ENCODE data around the gene TBL1XR1. TPM values are rescaled to one million over a fixed set of nuclear protein-coding genes. Genes with fewer than 3 reads are reported as not detected.

The TBL1XR1 gene
- total and polyA plus RNA-seq, 2 of the 8 experiments (the other 6 are each of a cell fraction or from before 2014, with no cell fraction given), result 28.1 to 147 TPM

GRCh38 chr3:177061369-177061768 lies 135.9 kb downstream of the TBL1XR1 start:
- no peak for FAIRE-seq
- H2BK15ac ChIP-seq (ENCODE audit: low read length), result no peak overlapping the region
- H4K91ac ChIP-seq (replicated peaks; ENCODE audit: insufficient read length, low read length), result no peak overlapping the region
- no peak overlapping the region for H3K4me3 ChIP-seq (ENCODE audit: extremely low read depth in 1 of 4, insufficient read depth in 2 of 4, low read depth in 3 of 4, low read length in 4 of 4)
- ChIA-PET CTCF (ENCODE audit: partially characterized antibody) (no interaction called here), POLR2A (ENCODE audit: partially characterized antibody) (no interaction called here)
- WGBS, 2 experiments (ENCODE audit: extremely low coverage in 1 of 2, insufficient coverage in 1 of 2, insufficient read length in 1 of 2, insufficient replicate concordance in 2 of 2, low coverage in 1 of 2, low lambda C conversion rate in 2 of 2, missing lambda C conversion rate in 1 of 2), result 86% methylated on average over 4 of the region's 4 CpGs; no CpG with 5 or more reads in 1 of the 2 experiments
- no peak overlapping the region for H4K8ac ChIP-seq (ENCODE audit: extremely low read depth, insufficient read depth, low read length)
- no peaks in the 10 kb centered on the region for H3K23me2 ChIP-seq (ENCODE audit: low read depth, low read length)
- H3K36me3 ChIP-seq (ENCODE audit: control insufficient read depth in 2 of 4, insufficient read depth in 4 of 4, low read length in 3 of 4), result no peaks in the 10 kb centered on the region; a peak in 1 of 8 replicates
- H2BK12ac ChIP-seq (ENCODE audit: low read depth, low read length), result no peak overlapping the region
- no peak overlapping the region for H2BK120ac ChIP-seq (replicated peaks; ENCODE audit: low read depth, low read length)
- no peak overlapping the region for H2AK5ac ChIP-seq (ENCODE audit: low read depth, low read length)
- no peak for DNase-seq (ENCODE audit: low read depth in 1 of 2, low spot score in 2 of 2)
- H4K20me1 ChIP-seq (replicated peaks in 1 of 2; ENCODE audit: control insufficient read depth in 1 of 2, insufficient read depth in 2 of 2, low read length in 2 of 2), result peaks cover 2 to 4% of the 10 kb centered on the region in 2 experiments
- peaks cover 0 to 4% (median under 1%) of the 10 kb centered on the region in 4 experiments; a peak in 2 of 7 replicates for H3K4me1 ChIP-seq (replicated peaks in 1 of 4; ENCODE audit: control insufficient read depth in 3 of 4, insufficient read depth in 4 of 4, low read length in 3 of 4)
- H3K9me3 ChIP-seq (ENCODE audit: insufficient read depth in 2 of 2, low read depth in 1 of 2, low read length in 1 of 2), result no peaks in the 10 kb centered on the region
- H3K27me3 ChIP-seq (replicated peaks in 1 of 4; ENCODE audit: control insufficient read depth in 3 of 4, extremely low read depth in 1 of 4, insufficient read depth in 3 of 4, low read length in 3 of 4), result no peaks in the 10 kb centered on the region
- peaks cover 6% of the 10 kb centered on the region; the same call in 1 of the 2 replicates for H3K79me1 ChIP-seq (ENCODE audit: low read depth, low read length)
- H3K23ac ChIP-seq (ENCODE audit: insufficient read length), result no peak overlapping the region
- no peak overlapping the region for H3K4me2 ChIP-seq (ENCODE audit: insufficient read depth in 1 of 2, low read depth in 2 of 2, low read length in 2 of 2)
- H2BK5ac ChIP-seq (ENCODE audit: low read depth, low read length), result no peak overlapping the region
- H2BK20ac ChIP-seq (ENCODE audit: low read length), result no peak overlapping the region
- H3K56ac ChIP-seq (replicated peaks; ENCODE audit: insufficient read length, low read depth, low read length), result no peak overlapping the region
- H2AFZ ChIP-seq (ENCODE audit: low read length), result no peak overlapping the region
- H3K79me2 ChIP-seq (ENCODE audit: control insufficient read depth in 1 of 2, insufficient read depth in 2 of 2, low read length in 2 of 2), result peaks cover 3 to 90% of the 10 kb centered on the region in 2 experiments; a peak in 3 of 4 replicates
- no peak overlapping the region for H3K9ac ChIP-seq (replicated peaks in 1 of 4; ENCODE audit: extremely low read depth in 1 of 4, low read depth in 3 of 4, low read length in 3 of 4)
- H3K4ac ChIP-seq (replicated peaks; ENCODE audit: insufficient read length, low read depth, low read length), result no peak overlapping the region
- H4K5ac ChIP-seq (ENCODE audit: insufficient read length, low read depth, low read length), result no peak overlapping the region
- no peak overlapping the region for H3K14ac ChIP-seq (ENCODE audit: insufficient read length)
- no peak overlapping the region for H3K18ac ChIP-seq (ENCODE audit: extremely low read depth, low read length)
- no peak overlapping the region for H3K27ac ChIP-seq (ENCODE audit: low read depth, low read length)
- no peak for TF ChIP-seq TAF1 (IDR thresholded peaks at IDR 0.05; ENCODE audit: low read depth, low read length)
- TF ChIP-seq SP2 (IDR thresholded peaks at IDR 0.05; ENCODE audit: low read length), result no peak
- TF ChIP-seq SIX5 (IDR thresholded peaks at IDR 0.05; ENCODE audit: low read depth, low read length), result no peak
- TF ChIP-seq CEBPB (IDR thresholded peaks at IDR 0.05; ENCODE audit: low read depth, low read length), result no peak
- TF ChIP-seq SIRT6 (IDR thresholded peaks at IDR 0.05; ENCODE audit: low read length), result no peak
- no peak for TF ChIP-seq TEAD4 (IDR thresholded peaks at IDR 0.05; ENCODE audit: low read depth, low read length)
- TF ChIP-seq RXRA (IDR thresholded peaks at IDR 0.05; ENCODE audit: insufficient read depth, low read depth, low read length), result no peak
- no peak for TF ChIP-seq MAFK (IDR thresholded peaks at IDR 0.05; ENCODE audit: low read depth, low read length)
- TF ChIP-seq CHD1 (IDR thresholded peaks at IDR 0.05; ENCODE audit: low read depth, low read length), result no peak
- no peak for TF ChIP-seq GTF2F1 (IDR thresholded peaks at IDR 0.05; ENCODE audit: borderline replicate concordance, low read depth, low read length)
- TF ChIP-seq CHD2 (IDR thresholded peaks at IDR 0.05; ENCODE audit: low read length), result no peak
- no peak for TF ChIP-seq SUZ12 (IDR thresholded peaks at IDR 0.05; ENCODE audit: low read length)
- TF ChIP-seq TBP (IDR thresholded peaks at IDR 0.05; ENCODE audit: low read depth, low read length), result no peak
- no peak for TF ChIP-seq MAX (IDR thresholded peaks at IDR 0.05)
- no peak for TF ChIP-seq RBBP5 (IDR thresholded peaks at IDR 0.05; ENCODE audit: borderline replicate concordance, low read depth, low read length)
- no peak for TF ChIP-seq GABPA (IDR thresholded peaks at IDR 0.05; ENCODE audit: borderline replicate concordance, insufficient read depth, low read length)

All from H1 (cell line).